ENCODE measurements around the gene MME.
"Not testable (repeated sequence)": the region's sequence is repeated elsewhere in the genome, so short reads cannot be mapped to it uniquely, and the experiment has no call there.

The MME gene

DNA sequence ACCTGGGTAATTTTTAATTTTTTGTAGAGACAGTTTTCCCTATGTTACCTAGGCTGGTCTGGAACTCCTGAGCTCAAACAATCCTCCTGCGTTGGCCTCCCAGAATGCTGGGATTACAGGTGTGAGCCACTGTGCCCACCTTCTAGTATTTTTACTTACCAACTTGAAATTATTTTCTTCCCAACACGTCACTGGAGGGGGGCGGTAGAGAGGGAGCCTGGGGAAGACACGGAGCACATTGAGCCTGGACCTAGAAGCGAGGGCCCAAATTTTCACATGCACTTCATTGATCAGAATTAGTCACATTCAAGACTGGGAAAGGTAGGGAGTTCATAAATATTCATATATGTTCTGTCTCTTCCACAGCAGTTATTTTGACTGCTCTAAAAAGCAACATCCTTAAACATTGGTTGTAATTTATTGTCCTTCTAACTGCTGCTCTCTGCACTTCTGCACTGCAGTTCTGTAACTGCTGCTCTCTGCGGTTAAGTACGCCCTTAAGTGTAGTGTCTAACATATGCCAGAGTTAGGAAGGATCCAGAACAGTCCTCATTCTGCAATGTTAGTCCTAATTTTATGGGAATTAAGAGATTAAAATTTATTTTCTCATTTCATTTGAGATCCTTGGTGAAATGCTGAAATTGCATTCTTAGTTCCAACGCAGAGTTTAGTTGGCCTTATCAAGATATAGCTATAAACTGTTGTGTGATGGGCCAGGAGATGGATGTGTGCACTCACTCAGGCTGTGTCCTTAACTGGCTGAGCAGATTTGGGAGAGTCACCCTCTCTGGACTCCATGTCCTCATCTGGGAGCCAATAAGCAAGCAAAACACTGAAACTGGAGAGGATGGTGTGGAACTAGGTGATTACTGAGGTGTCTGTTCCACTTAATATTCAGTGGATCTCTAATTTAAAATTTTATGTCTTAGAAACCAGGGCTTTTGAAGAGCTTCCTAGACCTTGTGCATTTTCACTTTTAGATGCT lies 115.1 kb downstream of the MME start:
- DNase-seq (ENCODE audit: low spot score): no peak

DNA sequence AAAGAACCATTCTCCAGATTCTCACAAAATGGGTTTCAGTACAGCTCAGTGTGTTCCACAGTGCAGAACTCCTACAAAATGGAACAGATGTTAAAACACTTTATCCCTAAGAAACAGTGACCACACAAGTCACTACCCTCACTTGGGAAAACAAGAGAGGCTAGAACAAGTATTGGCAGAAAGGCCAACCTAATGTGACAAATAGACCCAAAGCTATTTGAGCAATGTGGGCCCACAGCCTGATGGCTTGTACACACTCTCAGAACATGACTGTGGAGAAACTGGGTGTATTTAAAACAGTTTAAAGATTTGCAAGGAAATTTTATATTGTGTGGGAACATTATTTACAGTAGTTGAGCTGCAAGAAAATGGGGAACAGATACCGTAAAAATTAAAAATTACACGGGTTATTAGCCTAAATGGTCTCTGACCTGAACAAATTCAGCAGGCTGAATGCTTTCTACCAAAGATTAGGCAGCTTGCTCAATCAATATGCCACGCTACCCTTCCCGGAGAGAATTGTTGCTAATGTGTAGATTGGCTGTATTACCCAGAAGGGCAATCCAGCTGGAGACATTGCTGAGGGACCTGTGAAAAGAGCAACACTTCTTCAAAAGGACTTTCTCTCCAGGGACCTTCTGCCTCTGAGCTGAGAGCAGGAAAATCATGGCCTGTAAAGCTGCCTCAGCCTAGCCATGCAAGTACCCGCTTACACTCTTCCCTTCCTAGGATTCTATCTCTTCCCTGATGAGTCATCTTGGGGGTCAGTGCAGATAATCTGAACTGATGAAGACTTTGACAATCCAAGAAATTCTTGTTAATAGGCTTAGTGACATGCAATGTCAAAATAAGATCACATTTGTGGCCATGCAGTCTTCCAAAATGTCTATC lies 116.3 kb downstream of the MME start:
- DNase-seq (ENCODE audit: low spot score): no peak

DNA sequence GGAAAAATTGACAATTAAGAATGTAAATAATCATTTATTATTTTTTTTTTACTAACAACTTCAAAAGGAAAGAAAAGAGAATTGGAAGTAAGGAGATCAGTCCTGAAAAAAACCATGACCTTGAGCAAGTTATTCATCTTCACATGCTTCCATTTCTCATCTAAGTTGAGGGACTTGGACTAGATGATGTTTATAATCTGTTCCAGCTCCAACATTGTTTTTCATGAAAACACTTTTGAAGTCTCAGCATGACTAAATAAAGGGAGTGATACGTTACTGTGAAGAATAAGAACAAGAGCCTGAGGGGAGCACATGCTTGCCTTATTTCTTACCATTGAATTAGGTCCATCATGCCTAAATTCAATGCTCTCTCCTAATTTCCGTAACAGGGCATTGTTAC lies 117.7 kb downstream of the MME start:
- DNase-seq (ENCODE audit: low spot score): no peak

DNA sequence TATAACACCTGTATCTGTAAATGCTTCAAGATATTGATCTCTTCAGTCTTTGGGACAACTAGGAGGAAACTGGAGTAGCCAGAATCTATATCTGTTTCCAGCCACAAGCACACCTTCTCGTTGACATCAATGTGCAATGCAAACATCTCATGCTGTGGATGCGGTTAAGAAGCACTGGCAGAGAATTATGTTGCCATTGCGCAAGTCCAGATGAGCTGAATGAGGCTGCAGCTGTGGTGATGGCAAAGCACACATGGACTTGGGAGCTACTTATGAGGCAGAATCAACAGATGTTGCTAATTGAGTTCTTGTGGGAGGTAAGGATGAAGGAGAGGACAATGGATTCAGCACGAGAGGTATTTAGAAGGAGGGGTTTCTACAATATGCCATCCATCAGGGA lies 122.5 kb downstream of the MME start:
- peak; percentile 77 for DNase-seq (ENCODE audit: low spot score)

DNA sequence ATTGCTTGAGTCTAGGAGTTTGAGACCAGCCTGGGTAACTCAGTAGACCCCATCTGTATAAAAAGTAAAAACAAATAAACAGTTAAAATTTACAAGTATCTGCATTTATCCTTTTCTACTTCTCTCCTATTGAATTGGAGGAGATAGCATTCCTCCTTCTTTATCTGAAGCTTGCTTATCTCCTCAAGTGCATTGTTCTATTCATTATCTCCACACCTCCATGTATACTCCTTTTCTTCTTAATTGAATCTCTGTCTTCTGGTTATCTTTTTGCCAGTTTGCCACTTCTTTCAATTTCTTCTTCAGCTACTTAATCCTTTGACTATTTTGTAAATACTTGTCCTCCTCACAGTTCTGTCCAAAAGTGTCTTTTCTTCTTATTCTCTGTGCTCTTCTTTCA lies 124.7 kb downstream of the MME start:
- no peak for DNase-seq (ENCODE audit: low spot score)

DNA sequence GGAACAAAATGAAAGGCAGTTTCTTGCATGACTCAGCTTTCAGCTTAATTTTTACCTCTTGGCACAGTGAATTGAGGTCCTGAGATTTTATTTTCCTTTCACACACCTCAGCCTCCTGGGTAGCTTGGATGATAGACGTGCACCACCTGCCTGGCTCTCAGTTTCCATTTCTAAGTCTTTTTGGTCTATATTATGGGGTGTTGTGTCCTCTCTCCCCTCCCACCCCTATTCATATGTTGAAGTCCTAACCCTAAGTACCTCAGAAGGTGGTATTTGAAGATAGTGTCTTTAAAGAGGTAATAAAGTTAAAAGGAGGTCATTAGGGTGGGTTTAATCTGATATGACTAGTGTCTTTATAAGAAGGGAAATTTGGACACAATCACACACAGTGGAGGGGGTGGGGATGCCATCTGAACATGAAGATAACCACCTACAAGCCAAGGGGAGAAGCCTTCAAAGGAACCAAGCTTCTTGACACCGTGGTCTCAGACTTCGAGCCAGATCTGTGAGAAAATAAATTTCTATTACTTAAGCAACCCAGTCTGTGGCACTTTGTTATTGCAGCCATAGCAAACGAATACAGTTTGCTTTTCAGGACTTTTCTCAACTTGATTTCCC lies 128.2 kb downstream of the MME start:
- DNase-seq (ENCODE audit: low spot score): no peak

DNA sequence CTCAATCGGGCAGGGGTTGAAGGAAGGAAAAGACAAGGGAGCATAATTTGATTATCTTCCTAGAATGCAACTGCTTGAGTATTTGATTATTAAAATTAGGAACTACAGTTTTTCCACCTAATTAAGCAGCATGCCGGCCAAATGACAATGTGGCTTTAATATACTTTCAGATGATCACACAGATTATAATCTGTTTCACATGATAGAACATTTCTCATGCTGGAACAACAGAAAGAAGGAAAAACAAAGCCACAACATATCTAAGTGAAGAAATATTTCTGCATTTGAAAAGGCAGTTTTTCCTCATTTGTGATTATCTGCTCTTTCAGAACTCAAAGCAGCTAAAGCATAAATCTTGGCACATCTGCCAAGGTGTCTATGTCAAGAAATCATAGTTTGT lies 130.6 kb downstream of the MME start:
- DNase-seq (ENCODE audit: low spot score): no peak

DNA sequence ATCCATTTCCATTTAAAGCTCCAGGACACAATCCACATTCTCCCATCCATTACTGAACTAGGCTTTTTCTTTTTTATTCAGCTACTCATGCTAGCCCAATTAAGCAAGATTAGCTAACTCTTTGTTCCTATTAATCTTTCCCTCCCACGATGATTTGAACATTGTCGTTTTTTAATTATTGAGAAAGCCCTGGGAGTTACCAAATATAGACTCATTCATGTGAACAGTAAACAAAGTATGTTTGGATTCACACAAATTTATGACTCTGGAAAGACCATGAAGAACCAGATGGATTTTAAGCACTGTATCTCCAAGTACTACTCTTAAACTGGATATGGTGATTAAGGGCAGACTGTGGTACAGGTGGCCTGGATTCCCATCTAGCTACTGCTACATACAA lies 131.1 kb downstream of the MME start:
- no peak for DNase-seq (ENCODE audit: low spot score)

DNA sequence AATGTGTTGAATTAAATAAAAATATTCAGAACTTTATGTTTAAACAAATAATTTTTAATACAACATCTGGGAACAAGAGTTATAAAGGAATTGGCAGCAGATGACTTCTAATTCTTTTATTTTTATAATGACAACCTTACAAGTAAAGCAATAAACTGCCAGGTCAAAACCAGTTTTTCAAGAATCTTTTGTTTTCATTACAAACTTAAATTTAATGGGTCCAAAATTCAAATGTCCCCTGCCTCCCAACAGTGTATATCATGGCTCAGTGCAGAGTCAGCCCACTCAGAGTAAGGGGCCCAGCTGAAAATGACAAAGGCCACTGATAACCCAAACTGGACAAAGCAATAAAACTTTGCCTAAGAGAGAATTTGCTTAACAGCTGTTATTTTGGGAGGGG lies 131.8 kb downstream of the MME start:
- no peak for DNase-seq (ENCODE audit: low spot score)

DNA sequence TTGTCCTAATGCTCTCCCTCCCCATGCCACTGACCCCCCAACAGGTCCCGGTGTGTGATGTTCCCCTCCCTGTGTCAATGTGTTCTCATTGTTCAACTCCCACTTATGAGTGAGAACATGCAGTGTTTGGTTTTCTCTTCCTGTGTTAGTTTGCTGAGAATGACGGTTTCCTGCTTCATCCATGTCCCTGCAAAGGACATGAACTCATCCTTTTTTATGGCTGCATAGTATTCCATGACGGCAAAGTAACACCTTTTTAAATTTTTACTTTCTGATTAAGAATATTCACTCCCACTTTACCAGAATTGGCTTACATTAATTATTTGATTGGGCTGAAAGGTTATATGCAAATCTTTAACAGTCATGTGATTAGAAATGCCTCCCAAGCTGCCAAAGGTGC lies 135.9 kb downstream of the MME start:
- not testable (repeated sequence) for DNase-seq (ENCODE audit: low spot score)

DNA sequence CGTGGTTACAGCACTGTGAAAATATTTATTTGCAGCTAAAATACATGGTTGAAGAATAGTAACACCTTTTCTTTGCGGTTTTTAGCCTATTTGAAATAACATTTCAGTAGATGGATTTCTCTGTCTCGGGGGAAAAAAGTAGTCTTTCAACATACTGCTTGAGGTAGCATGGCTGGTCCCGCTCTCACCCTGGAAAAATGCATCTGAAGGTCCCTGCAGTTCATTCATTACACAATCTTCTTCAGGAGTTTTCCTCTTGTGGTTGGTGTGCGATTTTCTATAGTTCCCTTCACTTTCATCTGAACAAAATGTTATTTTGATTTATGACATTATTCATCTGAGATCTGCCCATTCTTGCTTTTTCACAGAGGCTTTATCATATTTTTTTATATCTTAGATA lies 137.5 kb downstream of the MME start:
- no peak for DNase-seq (ENCODE audit: low spot score)

DNA sequence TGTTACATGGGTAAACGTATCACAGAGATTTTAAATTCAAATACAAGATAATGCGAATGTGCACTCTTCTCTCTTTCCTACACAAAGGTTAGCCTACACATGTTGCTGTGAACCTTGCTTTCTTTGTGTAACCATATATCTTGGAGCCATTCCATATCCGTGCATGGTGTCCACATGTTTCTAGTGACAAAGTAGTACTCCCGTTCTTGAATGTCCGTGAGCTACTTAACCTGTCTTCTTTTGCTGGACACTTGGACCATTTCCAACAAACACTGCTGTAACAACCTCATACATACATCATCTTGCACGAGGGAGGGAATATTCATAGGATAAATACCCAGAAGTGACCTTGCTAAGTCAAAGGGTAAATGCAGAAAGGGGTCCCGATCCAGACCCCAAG lies 138.3 kb downstream of the MME start:
- no peak for DNase-seq (ENCODE audit: low spot score)

DNA sequence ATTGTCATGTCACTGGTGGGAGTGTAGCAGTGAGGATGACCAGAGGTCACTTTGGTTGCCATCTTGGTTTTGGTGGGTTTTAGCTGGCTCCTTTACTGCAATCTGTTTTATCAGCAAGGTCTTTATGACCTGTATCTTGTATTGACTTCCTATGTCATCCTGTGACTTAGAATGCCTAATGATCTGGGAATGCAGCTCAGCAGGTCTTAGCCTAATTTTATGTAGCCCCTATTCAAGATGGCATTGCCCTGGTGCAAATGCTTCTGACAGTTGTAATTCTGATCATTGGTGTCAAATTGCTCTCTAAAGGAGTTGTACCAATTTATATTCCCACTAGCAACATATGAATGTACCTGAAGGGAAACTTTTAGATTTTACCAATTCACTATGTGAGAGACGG lies 139.0 kb downstream of the MME start:
- no peak for DNase-seq (ENCODE audit: low spot score)

DNA sequence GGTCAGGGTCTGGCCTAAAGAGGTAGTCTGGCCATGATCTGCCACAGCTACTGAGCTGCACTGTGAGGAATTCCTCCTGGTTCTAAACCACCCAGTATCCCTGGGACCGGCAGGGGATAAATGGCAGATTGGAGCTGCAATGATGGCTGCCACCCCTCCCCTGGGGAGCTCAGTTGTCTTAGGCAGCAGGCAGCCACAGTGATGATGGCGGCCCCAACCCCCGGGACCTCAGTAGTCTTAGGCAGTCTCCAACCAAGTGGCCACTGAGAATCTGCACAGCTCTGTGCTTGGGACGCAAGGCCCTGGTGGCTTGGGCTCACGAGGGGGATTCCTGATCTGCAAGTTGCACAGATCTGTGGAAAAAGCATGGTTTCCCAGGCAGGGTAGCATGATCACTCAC lies 145.3 kb downstream of the MME start:
- no peak for DNase-seq (ENCODE audit: low spot score)

DNA sequence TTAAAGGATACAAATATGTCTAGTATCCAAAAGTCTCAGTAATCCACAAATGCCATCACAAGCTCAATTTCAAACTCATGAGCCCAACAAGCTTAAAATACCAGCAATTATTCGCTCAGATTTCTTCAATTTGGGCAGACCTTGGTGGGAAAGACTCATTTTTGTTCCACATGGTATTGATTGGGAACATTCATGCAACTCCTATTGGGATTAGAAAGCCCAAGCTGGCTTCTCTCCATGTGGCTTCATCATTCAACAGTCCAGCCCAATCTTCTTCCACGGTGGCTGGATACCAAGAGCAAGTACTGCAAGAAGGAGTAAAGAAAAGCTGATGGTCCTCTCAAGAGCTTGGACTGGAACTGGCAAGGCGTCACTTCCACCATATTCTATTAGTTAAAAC lies 147.0 kb downstream of the MME start:
- DNase-seq (ENCODE audit: low spot score): no peak

DNA sequence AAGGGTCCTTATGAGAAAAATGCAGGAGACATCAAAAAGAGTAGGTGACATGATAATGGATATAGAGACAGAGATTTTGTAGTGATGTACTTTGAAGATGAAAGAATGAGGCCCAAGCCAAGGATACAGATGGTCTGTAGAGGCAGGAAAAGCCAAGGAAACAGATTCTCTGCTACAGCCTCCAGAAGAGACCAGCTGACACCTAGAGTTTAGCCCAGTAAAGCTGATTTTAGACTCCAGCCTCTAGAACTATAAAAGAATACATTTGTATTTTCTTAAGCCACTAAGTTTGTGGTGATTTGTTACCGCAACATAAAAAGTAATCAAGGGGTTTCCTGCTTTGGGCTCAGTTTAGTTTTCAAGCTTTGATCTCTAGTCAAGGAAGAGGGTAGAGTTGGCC lies 148.6 kb downstream of the MME start:
- no peak for DNase-seq (ENCODE audit: low spot score)

DNA sequence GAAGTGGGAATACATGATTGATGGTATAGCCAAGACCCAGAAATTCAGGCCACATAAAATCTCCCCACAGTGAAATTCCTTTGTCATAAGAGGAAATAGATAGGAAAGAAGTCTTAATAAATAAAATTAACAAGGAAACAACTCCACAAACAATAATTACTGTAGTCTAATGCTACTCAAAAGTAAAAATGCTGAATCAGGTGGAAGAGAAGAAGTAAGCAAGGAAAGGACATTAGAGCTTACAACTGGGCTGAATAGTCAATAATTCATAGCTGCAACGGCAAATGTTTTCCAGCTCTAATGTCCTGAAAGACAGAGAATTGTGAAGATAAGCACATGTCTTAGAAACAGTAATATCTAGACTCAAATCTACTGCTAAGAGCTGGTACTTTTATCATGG lies 149.0 kb downstream of the MME start:
- no peak for DNase-seq (ENCODE audit: low spot score)

DNA sequence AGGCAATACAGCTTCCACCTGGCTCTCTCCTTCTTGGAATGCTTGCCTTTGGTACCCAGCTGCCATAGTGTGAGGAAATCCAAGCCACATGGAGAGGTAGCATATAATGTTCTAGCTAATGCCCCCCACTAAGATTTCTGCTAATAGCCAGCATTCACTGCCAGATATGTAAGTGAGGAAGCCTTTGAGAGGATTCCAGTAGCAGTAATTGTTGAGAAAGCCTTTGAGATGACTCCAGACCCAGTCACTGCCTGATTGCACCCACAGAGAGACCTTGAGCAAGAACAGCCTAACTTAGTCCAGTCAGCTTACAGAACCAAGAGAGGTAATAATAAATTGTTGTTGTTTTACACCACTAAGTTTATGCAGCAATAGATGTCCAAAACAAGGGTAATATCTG lies 150.3 kb downstream of the MME start:
- peak; percentile 62 for DNase-seq (ENCODE audit: low spot score)

DNA sequence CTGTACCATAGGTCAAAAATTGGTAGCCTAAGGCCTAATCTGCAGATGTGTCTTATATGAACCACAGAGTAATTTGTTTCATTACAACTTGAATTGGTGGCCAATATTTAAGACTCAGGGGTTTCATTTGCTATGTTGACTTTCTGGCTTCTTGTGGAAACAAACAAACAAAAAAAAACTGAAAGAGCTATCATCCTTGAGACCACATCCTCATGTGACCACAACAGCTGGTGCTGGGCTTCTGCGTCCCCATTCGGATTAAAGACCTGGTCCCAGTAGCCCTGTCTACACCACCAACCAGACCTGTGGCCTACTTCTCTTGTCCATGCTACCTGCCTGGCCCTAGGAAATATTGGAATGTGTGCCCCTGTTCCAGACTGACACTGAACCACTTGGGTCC lies 151.7 kb downstream of the MME start:
- DNase-seq (ENCODE audit: low spot score): no peak

DNA sequence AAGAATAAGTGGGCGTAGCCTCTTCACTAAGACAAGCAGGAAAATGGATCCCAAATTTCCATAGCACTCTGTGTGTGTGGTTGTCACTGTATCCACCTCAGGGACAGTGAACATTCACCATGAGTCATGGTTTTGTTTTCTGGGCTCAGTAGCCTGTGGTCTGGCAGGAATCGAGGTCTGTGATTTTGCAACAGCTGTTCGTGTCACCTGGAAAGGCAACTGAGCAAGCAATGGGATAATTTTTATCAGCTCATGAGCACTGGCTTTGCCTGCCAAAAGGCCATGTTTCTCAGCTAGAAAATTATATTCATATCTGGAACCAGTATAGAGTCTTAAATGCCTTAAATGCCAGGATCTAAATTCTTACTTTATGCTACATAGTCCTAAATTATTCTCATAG lies 152.5 kb downstream of the MME start:
- peak; percentile 73 for DNase-seq (ENCODE audit: low spot score)

DNA sequence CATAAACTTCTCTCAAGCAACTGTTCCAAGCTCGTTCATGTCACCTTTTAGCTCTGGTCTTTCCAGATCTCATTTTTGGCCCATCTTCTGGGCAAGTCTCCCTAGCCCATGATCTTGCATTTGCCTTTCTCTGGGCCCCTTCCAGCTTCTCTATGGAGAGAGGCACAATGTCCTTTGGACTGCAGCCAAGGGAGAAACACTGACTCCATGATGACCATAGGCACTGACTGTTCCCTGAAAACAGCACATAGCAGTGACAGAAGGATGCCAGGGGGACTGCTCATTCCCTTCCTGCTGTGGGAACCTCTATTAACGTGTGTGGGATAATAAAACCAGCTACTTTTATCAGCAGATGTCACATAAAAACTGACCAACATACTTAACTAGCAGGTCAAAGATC lies 153.1 kb downstream of the MME start:
- peak; percentile 24 for DNase-seq (ENCODE audit: low spot score)

Data from GM03348 (cell line).